TTC549 (cell line): ENCODE results near the gene TMEM45A.
"Not testable (repeated sequence)": the region's sequence is repeated elsewhere in the genome, so short reads cannot be mapped to it uniquely, and the experiment has no call there.

Experiments used
- FAIRE-seq: peaks from 2 replicates; lab custom pipeline; 2012; peaks lifted over from hg19 to GRCh38; lab: Jason Lieb, UNC

TMEM45A gene

DNA sequence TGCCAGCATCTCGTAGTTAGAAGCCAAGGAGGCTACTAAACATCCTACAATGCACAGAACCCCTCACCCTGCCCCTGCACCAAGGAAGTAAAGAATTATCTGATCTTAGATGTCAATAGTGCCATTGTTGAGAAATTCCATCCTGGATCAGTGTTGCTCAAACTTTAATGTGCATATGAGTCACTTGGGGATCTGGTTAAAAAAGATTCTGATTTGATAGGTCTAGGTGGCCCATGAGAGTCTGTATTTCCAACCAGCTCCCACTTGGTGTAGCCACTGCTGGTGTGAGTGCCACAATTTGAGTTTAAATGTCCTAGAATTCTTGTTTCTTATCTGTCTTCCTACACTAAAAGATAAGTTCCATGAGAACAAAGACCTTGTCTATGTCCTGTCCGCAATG, 43.7 kb downstream of the TMEM45A start:
- FAIRE-seq = no peak

DNA sequence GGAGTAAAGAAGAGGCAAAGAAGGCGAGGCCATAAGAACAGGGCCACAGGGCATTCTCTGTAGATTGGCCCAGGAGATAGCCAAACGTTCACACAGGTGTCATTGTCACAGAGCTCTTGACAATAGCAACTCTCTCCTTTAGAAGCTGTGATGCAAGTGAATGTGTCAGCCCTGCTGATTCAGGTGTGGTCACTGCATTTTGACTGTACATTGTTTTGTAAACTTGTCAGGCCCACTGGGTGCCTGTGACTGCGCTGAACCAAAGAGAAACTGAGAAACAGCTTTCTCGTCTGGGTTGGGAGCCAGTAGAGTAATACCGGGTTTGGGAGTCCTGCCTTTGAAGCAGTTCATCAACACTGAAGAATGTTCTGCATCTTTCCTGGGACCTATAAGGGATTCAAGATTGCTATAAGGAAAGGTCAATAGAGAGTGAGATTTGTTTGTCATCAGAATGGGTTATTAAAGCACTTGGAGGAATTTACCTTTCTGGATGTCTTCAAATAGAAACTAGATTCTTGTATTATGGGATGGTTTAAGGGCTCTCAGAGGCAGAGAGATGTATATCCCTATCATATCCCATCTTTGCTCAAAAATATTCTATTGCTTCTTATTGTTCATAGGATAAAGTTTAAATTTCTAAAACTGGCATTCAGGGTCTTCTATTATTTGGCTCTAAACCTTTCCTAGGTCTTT, 45.4 kb downstream of the TMEM45A start:
- no peak for FAIRE-seq

DNA sequence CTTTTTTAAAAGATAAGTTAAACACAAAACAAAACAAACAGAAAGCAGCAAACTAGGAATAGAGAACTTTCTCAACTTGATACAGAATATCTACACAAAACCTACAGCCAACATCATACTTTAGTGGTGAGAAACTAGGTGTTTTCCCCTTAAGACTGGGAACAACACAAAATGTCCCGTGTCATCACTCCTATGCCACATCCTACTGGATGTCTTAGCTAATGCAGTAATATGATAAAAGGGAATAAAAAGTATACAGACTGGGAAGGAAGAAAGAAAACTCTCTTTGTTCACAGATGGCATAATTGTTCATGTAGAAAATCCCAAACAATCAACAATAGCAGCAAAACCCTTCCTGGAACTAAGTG, 45.9 kb downstream of the TMEM45A start:
- FAIRE-seq = no peak

DNA sequence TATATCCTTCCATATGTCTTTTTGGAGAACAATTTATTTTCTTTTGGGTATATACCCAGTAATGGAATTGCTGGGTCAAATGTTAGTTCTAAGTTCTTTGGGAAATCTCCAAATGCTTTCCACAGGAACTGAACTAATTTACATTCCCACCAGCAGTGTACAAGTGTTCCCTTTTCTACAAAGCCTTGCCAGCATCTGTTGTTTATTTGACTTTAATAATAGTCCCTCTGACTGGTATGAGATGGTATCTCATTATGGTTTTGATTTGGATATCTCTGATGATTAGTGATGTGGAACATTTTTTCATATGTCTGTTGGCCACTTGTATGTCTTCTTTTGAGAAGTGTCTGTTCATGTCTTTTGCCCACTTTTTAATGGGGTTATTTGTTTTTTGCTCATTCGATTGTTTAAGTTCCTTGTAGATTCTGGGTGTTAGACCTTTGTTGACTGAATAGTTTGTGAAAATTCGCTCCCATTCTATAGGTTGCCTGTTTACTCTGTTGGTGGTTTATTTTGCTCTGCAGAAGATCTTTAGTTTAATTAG, 48.4 kb downstream of the TMEM45A start:
- no peak for FAIRE-seq

DNA sequence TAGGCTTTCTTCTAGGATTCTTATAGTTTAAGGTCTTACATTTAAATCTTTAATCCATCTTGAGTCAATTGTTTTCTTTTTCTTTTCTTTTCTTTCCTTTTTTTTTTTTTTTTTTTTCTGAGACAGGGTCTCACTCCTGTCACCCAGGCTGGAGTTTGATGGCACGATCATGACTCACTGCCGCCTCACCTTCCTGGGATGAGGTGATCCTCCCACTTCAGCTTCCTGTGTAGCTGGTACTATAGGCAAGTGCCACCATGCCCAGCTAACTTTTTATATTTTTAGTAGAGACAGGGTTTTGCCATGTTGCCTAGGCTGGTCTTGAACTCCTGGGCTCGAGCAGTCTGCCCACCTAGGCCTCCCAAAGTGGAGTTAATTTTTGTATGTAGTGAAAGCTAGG, 49.0 kb downstream of the TMEM45A start:
- not testable (repeated sequence) for FAIRE-seq

DNA sequence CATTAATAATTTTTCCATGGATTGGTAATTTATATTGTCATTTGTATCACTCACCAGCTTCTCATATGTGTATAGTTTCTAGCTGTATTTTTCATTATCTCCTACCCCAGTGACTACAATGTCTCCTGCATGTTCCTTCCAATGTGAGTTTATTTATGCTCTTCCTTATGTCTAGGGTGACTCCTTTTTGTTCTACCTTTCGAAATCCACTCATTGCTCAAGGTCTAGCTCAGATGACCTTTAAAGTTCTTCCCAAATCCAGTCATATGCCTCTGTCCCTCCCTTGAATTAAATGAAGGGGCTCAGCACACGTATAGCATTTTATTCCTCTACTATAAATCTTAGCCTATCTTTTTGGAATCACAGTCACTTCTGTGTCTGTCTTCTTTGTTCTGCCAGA, 53.0 kb downstream of the TMEM45A start:
- no peak for FAIRE-seq

DNA sequence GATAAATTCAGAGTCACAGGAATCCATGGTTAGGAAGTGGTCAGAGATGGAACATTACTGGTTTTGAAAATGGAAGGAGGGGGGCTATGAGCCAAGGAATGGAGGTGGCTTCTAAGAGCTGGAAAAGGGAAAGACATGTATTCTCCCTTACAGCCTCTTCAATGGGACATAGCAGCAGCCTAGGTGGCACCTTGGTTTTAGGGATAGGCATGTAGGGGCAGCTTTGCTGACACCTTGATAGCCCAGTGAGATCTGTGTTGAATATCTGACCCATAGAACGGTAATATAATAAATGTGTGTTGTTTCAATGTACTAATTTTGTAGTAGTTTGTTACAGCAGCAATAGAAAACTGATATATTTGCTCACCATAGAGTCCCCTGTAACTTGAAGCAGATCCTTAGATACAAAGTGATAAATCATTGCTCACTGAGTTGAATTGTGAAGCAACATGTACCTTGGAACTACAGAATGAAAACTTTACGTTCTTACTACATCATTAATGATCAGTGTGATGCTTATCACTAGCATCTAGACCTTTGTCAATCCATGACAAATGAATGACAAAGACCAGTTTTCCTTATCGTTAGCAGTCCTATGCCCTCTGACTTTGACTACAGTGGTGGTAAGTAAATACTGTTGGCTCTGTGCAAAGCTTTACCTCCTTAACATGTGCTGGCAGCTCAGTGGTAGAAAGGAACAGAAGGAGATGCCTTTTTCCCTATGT, 53.8 kb downstream of the TMEM45A start:
- no peak for FAIRE-seq

DNA sequence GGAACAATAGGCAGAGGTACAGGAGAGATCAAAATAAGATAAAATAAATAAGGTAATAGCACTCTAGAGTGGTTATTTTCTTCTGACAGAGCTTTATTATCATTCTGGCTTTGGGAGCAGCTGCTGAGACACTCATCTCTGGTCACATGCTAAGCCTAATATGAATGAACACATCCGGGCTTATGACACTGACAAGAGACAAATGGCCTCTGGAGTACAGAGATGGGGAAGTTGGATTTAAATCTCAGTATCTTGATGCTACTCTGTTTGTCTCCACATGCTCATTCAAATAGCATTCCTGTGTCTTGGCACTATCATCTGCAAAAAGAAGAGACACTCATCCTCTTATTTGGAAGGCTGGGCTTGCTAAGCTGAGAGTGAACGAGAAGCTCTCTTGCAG, 55.6 kb downstream of the TMEM45A start:
- no peak for FAIRE-seq

DNA sequence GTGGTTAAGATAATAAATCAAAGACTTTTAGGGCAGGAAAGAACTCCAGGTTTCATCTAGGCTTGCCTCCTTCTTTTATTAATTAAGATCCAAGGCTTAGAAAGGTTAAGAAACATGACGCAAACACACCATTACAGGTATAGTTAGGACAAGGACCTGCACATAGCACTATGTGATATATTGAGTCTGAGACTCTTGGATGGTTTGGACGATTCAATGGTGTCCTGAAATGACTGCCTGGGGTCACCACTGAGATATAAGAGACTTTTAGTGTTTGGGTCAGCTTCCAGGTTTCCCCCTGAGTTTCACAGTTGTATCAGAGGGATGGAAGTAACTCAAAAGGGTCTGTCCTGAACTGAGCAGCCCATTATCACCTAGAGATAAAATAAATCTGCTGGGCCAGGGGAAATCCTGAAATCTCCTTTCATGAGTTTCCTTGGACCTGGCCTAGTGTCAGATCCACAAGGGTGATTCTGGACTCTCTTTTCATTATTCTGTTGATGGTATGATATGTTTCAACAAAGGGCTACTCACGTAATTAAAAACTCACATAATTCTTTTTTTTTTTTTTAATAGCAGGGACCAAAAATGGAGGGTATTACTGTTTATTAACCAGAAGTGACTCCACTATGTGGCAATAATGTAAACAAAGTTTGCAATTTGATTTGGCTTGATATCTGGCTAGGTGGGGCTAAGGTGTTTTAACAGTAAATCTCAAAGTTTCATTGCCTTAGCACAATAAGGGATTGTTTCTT, 61.4 kb downstream of the TMEM45A start:
- no peak for FAIRE-seq

DNA sequence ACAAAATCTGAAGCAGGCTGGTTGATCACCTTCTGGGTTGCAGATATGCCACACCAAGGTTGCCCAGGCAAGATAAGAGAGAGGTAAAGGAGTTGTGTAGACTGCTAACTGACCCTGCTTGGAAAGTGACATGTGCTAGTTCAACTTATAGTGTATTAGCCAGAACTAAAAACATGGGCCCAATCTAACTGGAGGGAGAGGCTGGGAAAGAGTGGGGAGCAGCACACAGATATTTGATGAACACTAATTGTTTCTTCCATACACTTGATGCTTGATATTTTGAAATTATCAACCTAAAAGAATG, 61.9 kb downstream of the TMEM45A start:
- no peak for FAIRE-seq

DNA sequence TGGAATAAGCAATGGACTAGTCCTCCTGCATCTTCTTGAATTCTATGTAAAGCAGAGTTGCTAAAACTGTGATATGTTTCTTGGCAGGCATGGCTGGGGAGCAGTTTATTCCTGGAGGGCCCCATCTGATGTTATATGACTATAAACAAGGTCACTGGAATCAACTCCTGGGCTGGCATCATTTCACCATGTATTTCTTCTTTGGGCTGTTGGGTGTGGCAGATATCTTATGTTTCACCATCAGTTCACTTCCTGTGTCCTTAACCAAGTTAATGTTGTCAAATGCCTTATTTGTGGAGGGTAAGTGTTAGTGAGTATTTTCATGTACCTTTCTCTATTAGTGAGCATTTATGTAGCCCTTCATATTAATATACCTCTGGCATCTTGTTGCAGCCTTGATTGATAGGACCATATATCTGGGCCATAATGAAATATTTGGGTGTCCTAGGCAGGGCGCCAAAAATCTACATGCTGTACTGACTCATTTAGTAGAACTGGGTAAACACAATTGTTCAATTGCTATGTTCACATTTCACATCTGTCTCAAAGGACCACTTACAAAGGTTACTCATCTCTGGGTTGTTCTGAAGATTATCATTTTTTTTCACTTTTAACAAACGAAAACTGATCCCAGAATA, 64.4 kb downstream of the TMEM45A start:
- FAIRE-seq = no peak

DNA sequence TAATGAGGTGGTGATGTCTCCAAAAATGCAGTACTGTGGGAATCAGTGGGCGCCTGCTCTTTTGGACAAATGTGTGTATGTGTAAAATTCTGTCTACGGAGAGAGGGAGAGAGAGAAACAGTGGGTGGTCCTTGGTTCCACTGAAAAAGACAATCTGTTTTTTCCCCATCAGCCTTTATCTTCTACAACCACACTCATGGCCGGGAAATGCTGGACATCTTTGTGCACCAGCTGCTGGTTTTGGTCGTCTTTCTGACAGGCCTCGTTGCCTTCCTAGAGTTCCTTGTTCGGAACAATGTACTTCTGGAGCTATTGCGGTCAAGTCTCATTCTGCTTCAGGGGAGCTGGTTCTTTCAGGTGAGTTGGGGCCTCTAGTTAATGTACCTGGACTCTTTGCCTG, 65.8 kb downstream of the TMEM45A start:
- no peak for FAIRE-seq

DNA sequence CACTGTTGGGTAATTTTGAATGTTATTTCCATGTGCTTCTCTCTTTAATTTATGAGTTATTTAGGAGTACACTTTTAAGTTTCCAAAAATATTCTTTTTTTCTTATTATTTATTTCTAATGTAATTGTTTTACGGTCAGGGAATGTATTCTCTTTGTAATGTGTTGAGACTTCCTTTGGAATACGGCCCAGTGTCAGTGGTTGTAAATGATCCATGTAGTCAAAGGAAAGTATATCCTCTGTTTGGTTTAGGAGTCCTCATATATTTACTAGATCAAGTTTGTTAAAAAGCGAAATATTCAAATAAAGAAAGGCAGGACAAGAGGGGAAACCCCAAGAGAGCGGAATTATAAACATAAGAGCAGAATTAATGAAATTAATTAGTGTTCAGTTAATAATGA, 68.0 kb downstream of the TMEM45A start:
- FAIRE-seq = no peak

DNA sequence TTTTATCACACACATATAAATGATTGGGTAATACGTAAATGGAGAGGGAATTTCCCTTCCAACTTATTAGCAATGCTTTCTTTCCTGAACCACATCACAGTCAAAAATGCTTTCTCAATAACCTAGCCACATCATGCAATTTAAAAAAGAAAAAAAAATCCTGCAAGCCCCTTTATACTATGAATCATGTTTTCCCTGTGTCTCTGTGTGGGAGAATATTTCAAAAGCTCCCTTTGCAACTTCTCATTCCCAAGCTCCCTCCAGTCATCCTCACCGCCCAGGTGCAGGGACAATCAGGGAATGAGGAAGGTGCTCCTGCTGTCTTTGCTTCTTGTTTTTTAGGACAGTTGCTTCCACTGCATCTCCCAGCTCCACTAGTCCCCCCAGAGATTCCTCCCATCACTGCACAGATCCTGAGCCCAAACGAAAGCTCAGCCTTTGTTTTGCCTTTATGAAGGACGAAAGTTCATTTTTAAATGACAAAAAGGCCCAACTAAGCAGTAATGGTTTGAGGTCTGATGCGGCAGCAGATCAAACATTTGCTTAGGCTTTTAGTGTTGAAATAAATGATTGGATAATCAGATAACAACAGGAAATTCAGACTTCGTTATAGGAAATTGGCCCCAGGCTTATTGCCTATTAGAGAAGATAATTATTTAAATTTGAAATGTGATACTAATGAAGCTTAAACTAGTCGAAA, 69.2 kb downstream of the TMEM45A start:
- FAIRE-seq = no peak

DNA sequence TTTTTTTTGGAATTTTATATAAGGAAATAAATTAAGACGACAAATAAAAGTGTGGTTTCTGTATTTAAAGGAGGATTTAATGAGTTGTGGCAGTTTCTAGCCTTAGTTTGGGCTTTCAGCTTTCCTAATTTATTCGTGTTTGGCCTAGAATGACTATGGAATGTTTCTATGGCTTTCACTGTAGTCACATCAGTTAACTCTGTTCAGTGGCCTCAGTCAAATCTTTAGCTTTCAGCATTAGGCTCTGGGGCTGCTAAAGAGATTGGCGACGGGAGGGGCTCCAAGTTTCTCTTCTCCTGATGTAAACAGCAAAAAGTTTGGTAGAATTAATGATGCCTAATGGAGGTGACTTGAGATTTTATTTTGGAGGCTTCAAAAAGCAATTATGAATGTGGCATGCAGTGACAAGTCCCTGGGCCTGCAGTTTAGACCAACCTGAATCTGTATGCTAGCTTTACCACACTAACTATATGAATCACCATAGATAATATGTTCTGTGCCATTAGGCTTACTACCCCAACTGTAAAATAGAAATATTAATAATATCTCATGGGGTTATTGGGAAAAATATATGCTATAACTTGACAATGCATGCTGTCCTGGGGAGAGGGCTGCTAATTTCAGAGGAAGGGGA, 69.9 kb downstream of the TMEM45A start:
- no peak for FAIRE-seq

DNA sequence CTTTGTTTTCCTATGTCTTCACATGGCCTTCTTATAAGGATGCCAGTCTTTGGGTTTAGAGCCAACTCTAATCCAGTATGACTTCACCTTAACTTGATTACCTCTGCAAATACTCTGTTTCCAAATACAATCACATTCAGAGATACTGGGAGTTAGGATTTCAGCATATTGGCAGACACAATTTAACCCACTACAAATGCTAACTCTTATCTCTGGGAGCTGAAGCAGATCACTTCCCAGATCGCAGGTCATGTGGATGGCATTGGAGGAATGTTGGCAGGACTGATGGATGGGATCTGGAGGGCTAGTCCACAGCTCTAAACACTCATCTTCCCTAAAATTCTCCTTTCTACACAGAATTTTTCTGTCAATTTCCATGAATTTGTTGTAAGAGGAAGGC, 70.8 kb downstream of the TMEM45A start:
- FAIRE-seq = no peak

DNA sequence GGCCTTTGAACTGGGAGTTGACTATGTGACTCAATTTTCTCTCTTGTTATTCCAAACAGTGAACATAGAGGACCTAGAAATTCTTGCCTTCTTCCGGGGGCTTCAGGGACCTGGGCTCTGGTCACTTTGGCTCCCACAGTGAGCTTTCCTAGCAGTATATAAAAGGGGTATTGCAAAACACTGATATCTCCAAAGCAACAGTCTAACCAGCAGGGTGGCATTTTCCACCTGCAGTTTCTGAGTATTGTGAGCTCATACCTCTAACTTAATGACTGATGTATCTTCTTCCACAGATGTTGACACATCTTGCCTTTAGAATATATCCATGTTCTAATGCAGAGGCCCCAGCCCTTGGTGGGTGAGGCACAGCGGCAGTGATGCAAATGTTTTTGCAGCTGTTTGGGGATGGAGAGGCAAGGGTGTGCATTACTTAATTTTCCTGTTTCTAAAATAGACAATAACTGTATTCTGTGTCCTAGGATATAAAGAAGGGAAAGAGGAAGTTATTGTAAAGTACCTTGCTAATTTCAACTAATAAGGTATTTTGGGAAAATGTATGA, 71.3 kb downstream of the TMEM45A start:
- no peak for FAIRE-seq

DNA sequence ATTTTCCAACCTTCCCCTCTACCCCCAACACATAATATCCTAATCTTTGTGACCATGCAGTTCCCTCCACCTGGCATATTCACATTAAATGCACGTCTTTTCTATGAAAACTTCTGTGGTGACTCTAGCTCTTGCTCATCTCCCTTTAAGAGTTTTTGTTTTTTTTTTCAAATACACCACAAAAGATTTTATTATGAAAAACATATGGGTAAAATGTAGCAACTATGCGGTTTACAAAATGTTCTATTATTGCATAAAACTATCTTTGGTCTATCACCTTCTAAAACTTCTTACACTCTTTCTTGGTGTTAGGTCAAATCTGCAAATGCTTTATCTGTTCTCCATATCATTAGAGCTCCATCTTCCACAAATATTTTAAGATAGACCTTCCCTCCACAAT, 78.4 kb downstream of the TMEM45A start:
- no peak for FAIRE-seq

DNA sequence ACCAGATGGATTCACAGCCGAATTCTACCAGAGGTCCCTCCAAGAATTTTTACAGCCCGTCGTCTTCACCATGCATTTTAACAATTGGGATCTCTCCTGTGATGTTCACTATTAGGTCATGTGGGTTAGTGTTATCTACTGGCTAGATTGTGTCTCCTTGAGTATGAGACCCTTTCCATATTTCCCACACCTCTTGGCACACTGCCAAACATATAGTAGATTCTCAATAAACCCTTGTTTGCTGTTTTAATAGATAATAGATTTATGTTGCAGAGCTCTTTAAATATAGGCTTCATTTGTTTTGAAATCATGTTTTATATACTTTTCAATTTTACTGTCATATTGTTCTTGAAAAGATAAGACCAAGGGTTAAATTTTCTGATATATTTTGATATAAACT, 82.1 kb downstream of the TMEM45A start:
- no peak for FAIRE-seq

DNA sequence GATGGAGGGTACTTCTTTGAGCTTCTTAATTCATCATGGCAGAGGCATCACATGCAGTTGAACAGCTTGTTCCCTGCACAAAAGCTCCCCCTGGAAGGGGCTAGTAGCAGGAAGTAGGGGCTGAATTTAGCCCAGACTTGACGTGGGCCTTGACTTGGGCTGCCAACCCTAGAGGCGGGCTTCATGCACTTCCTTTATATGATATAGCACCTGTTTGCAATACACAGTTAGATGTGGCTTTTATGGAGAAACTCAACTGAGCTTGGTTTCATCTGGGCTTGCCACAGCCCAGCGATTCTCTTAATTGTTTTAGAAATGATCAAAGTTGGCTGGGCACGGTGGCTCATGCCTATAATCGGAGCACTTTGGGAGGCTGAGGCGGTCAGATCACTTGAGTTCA, 83.3 kb downstream of the TMEM45A start:
- FAIRE-seq = no peak

DNA sequence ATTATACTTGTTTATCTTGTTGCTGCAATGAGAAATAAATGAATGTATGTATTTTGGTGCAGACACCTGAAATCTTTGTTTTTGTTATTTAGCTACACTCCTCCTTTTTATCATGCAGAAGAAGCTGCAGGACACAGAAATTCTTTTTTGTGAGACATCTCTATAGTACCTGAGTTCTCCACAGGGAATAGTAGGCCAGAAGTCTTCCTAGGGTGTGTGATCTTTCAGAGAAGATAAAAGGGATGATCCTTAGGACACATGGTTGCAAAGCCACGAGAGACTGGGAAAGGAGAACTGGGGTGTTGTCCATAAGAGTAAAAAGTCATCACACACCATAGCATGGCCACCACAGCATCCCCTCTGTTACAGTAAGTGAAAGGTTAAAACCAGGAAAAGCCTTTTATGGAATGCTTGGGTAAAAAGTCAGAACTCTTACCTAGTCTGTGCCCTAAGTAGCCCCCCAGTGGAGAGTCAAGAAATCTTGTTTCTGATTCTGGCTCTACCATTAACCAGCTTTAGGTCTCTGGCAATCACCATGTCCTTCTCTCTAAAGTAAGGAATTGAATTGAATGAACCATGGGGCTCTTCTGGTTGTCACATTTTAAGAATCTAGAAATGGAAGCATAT, 85.1 kb downstream of the TMEM45A start:
- no peak for FAIRE-seq
